ENCODE results near the gene DNAJC9.
A peak's percentile ranks its signal among the peaks of the same experiment; 100 is the strongest.

DNAJC9 gene

GRCh38 chr10:73211106-73211811 lies 35.8 kb downstream of the DNAJC9 start:
- H3K9me3 ChIP-seq (ENCODE audit: control insufficient read depth, insufficient read depth, low read depth, low read length), result no peaks in the 10 kb centered on the region
- H3K27ac ChIP-seq (ENCODE audit: extremely low read depth, low read depth, low read length), result no peak overlapping the region
- peaks cover 0 to 24% of the 10 kb centered on the region in 2 experiments; a peak in 2 of 3 replicates for H3K36me3 ChIP-seq (ENCODE audit: control insufficient read depth in 2 of 2, insufficient read depth in 1 of 2, low read length in 2 of 2)
- ChIA-PET POLR2A (no interaction called here), CTCF (interaction anchor here (1.0 kb wide), 1 partner anchor 318 kb away, joined by 3 read pairs; no protein-coding TSS in a partner anchor)
- H3K4me3 ChIP-seq (ENCODE audit: low read depth, low read length), result no peak overlapping the region
- no peaks in the 10 kb centered on the region for H3K4me1 ChIP-seq (ENCODE audit: control insufficient read depth, insufficient read depth, low read length)
- TF ChIP-seq ZNF37A (tag by site-specific recombination; IDR thresholded peaks at IDR 0.05) (no peak), ZXDB (tag by site-specific recombination; IDR thresholded peaks at IDR 0.05) (no peak), ZNF791 (tag by site-specific recombination; IDR thresholded peaks at IDR 0.05) (no peak), ZNF114 (tag by site-specific recombination; IDR thresholded peaks at IDR 0.05) (no peak)
- TF ChIP-seq, protein P1, sequence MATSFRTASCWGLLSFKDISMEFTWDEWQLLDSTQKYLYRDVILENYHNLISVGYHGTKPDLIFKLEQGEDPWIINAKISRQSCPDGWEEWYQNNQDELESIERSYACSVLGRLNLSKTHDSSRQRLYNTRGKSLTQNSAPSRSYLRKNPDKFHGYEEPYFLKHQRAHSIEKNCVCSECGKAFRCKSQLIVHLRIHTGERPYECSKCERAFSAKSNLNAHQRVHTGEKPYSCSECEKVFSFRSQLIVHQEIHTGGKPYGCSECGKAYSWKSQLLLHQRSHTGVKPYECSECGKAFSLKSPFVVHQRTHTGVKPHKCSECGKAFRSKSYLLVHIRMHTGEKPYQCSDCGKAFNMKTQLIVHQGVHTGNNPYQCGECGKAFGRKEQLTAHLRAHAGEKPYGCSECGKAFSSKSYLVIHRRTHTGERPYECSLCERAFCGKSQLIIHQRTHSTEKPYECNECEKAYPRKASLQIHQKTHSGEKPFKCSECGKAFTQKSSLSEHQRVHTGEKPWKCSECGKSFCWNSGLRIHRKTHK (tag by site-specific recombination; IDR thresholded peaks at IDR 0.05), result no peak

DNA sequence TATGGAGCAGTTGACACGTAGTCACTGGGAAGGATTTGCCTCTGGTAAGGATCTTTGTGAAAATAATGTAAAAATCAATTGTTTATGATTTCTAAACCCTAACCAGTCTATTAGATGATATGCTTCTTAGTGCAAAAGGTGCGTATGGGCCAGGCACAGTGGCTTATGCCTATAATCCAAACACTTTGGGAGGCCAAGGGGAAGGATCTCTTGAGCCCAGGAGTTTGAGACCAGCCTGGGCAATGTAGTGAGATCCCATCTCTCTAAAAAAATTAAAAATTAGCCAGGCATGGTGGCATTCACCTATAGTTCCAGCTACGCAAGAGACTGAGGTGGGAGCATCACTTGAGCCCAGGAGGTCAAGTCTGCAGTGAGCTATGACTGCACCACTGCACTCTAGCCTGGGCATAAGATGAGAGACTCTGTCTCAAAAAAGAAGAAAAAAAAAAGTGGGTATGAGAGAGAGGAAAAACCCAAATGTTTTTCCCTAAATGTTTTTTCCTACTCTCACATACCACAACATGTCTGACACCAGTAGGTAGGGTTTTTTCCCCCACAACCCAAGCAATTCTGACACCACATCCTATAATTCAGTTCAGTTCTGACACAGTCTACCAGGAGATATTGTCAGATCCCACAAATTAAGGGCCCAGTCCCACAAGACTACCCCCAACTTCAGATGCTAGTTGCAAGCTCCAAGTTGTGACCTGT lies 36.5 kb downstream of the DNAJC9 start:
- POLR2A ChIA-PET, result no interaction called here

DNA sequence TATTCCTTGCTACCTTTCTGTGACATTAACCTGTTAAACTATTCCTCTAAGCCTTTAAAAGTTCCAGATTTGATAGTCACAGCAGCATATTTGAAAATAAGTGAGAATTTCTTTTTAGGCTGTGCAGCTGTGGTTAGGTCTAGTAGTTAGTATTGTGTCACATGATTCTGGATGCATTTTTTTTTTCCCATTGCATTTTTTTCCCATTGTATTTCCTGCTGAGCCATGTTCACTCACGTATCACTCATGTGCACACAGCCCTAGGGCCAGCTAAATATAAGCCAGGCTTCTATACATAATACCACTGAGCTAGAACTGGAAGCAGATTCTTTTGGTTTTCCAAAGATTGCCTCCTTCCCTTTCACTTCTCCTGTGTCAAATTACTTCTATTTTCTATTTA lies 37.4 kb downstream of the DNAJC9 start:
- Histone ChIP-seq H3K9me3 (ENCODE audit: control insufficient read depth, insufficient read depth, low read depth, low read length) (no peaks in the 10 kb centered on the region), H3K4me1 (ENCODE audit: control insufficient read depth, insufficient read depth, low read length) (no peaks in the 10 kb centered on the region), H3K4me3 (ENCODE audit: low read depth, low read length) (no peak overlapping the region), H3K27ac (ENCODE audit: extremely low read depth, low read depth, low read length) (no peak overlapping the region), H3K36me3 (ENCODE audit: control insufficient read depth in 2 of 2, insufficient read depth in 1 of 2, low read length in 2 of 2) (peaks cover 0 to 26% of the 10 kb centered on the region in 2 experiments; a peak in 1 of 3 replicates)
- TF ChIP-seq ZNF146 (tag by site-specific recombination; IDR thresholded peaks at IDR 0.05) (no peak), ZNF266 (tag by site-specific recombination; IDR thresholded peaks at IDR 0.05; ENCODE audit: low read depth) (no peak), ZNF747 (tag by site-specific recombination; IDR thresholded peaks at IDR 0.05) (no peak), ZBTB11 (tag by site-specific recombination; conservative IDR thresholded peaks at IDR 0.05; ENCODE audit: low read depth) (no peak)
- ChIA-PET CTCF (interaction anchor here (1.3 kb wide), 1 partner anchor 9 kb away, joined by 3 read pairs; no protein-coding TSS in a partner anchor), POLR2A (no interaction called here)

More for the DNA sequence above, 36.5 kb downstream of the DNAJC9 start:
- no peaks in the 10 kb centered on the region for H3K4me1 ChIP-seq (ENCODE audit: control insufficient read depth, insufficient read depth, low read length)
- peaks cover 0 to 26% of the 10 kb centered on the region in 2 experiments; a peak in 1 of 3 replicates for H3K36me3 ChIP-seq (ENCODE audit: control insufficient read depth in 2 of 2, insufficient read depth in 1 of 2, low read length in 2 of 2)
- no peaks in the 10 kb centered on the region for H3K9me3 ChIP-seq (ENCODE audit: control insufficient read depth, insufficient read depth, low read depth, low read length)
- no peak overlapping the region for H3K27ac ChIP-seq (ENCODE audit: extremely low read depth, low read depth, low read length)
- H3K4me3 ChIP-seq (ENCODE audit: low read depth, low read length), result no peak overlapping the region
- TF ChIP-seq, protein P2, sequence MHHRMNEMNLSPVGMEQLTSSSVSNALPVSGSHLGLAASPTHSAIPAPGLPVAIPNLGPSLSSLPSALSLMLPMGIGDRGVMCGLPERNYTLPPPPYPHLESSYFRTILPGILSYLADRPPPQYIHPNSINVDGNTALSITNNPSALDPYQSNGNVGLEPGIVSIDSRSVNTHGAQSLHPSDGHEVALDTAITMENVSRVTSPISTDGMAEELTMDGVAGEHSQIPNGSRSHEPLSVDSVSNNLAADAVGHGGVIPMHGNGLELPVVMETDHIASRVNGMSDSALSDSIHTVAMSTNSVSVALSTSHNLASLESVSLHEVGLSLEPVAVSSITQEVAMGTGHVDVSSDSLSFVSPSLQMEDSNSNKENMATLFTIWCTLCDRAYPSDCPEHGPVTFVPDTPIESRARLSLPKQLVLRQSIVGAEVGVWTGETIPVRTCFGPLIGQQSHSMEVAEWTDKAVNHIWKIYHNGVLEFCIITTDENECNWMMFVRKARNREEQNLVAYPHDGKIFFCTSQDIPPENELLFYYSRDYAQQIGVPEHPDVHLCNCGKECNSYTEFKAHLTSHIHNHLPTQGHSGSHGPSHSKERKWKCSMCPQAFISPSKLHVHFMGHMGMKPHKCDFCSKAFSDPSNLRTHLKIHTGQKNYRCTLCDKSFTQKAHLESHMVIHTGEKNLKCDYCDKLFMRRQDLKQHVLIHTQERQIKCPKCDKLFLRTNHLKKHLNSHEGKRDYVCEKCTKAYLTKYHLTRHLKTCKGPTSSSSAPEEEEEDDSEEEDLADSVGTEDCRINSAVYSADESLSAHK (tag by site-specific recombination; IDR thresholded peaks at IDR 0.05), result no peak
- TF ChIP-seq ZNF121 (tag by site-specific recombination; IDR thresholded peaks at IDR 0.05), result 0 out of 2 replicates have a peak, but pooled peaks have one; percentile 40
- CTCF ChIA-PET, result interaction anchor here (0.6 to 1.3 kb wide), 2 partner anchors 8 to 52 kb away, joined by 3 read pairs; no protein-coding TSS in a partner anchor
